Measurements from ENCODE around the gene CEP162. TPM values are rescaled to one million over a fixed set of nuclear protein-coding genes. Genes with fewer than 3 reads are reported as not detected.
"Not testable (repeated sequence)": the region's sequence is repeated elsewhere in the genome, so short reads cannot be mapped to it uniquely, and the experiment has no call there.

CEP162 gene
- total and polyA plus RNA-seq, 2 donors from 2014 or later: 4.6 to 14.6 TPM

GRCh38 chr6:84197708-84198107, 29.7 kb downstream of the CEP162 start:
- no peak overlapping the region for H3K4me3 ChIP-seq (ENCODE audit: low read length in 3 of 3)
- FAIRE-seq (no peak), DNase-seq (peak in 3 of 5 donors; percentile 15 to 33 (median 26))
- no peaks in the 10 kb centered on the region for H3K27me3 ChIP-seq (ENCODE audit: control insufficient read depth, insufficient read depth, low read length)
- TF ChIP-seq CTCF (IDR thresholded peaks at IDR 0.05; ENCODE audit: borderline replicate concordance, extremely low read depth, insufficient read depth): no peak
- peaks cover 4 to 9% (median 6%) of the 10 kb centered on the region in 3 donors for H3K36me3 ChIP-seq (ENCODE audit: control insufficient read depth in 2 of 3, insufficient read depth in 3 of 3, low read length in 3 of 3)
- H3K9ac ChIP-seq (ENCODE audit: low read length in 3 of 3): no peak overlapping the region
- H3K27ac ChIP-seq (ENCODE audit: low read depth in 2 of 2, low read length in 2 of 2): no peak overlapping the region
- H3K9me3 ChIP-seq (ENCODE audit: control insufficient read depth in 2 of 3, insufficient read depth in 1 of 3, low read length in 3 of 3): no peaks in the 10 kb centered on the region
- intact Hi-C loops (cut with DNase I): no loop called here
- H3K4me1 ChIP-seq (ENCODE audit: control insufficient read depth in 2 of 3, insufficient read depth in 2 of 3, low read depth in 1 of 3, low read length in 3 of 3): no peaks in the 10 kb centered on the region

GRCh38 chr6:84193114-84193708, 34.2 kb downstream of the CEP162 start:
- no peak for TF ChIP-seq CTCF (IDR thresholded peaks at IDR 0.05; ENCODE audit: borderline replicate concordance, extremely low read depth, insufficient read depth)
- FAIRE-seq (no peak), DNase-seq (no peak)
- intact Hi-C loops (cut with DNase I): no loop called here
- H3K4me3 ChIP-seq (ENCODE audit: low read length in 3 of 3): no peak overlapping the region
- H3K36me3 ChIP-seq (ENCODE audit: control insufficient read depth in 2 of 3, insufficient read depth in 3 of 3, low read length in 3 of 3): peaks cover 6 to 24% (median 13%) of the 10 kb centered on the region in 3 donors
- no peaks in the 10 kb centered on the region for H3K9me3 ChIP-seq (ENCODE audit: control insufficient read depth in 2 of 3, insufficient read depth in 1 of 3, low read length in 3 of 3)
- no peaks in the 10 kb centered on the region for H3K27me3 ChIP-seq (ENCODE audit: control insufficient read depth, insufficient read depth, low read length)
- no peak overlapping the region for H3K9ac ChIP-seq (ENCODE audit: low read length in 3 of 3)
- no peak overlapping the region for H3K27ac ChIP-seq (ENCODE audit: low read depth in 2 of 2, low read length in 2 of 2)
- no peaks in the 10 kb centered on the region for H3K4me1 ChIP-seq (ENCODE audit: control insufficient read depth in 2 of 3, insufficient read depth in 2 of 3, low read depth in 1 of 3, low read length in 3 of 3)

- Histone ChIP-seq H3K4me1 (ENCODE audit: control insufficient read depth in 2 of 3, insufficient read depth in 2 of 3, low read depth in 1 of 3, low read length in 3 of 3) (no peaks in the 10 kb centered on the region), H3K27ac (ENCODE audit: low read depth in 2 of 2, low read length in 2 of 2) (no peak overlapping the region), H3K36me3 (ENCODE audit: control insufficient read depth in 2 of 3, insufficient read depth in 3 of 3, low read length in 3 of 3) (peaks cover 6 to 24% (median 13%) of the 10 kb centered on the region in 3 donors), H3K9ac (ENCODE audit: low read length in 3 of 3) (no peak overlapping the region), H3K9me3 (ENCODE audit: control insufficient read depth in 2 of 3, insufficient read depth in 1 of 3, low read length in 3 of 3) (no peaks in the 10 kb centered on the region), H3K4me3 (ENCODE audit: low read length in 3 of 3) (no peak overlapping the region), H3K27me3 (ENCODE audit: control insufficient read depth, insufficient read depth, low read length) (no peaks in the 10 kb centered on the region)
- TF ChIP-seq CTCF (IDR thresholded peaks at IDR 0.05; ENCODE audit: borderline replicate concordance, extremely low read depth, insufficient read depth): no peak
- no peak for FAIRE-seq
- no peak for DNase-seq
- intact Hi-C loops (cut with DNase I): no loop called here
Observed at GRCh38 chr6:84191802-84192201, 35.6 kb downstream of the CEP162 start.

GRCh38 chr6:84189356-84189755, 38.1 kb downstream of the CEP162 start:
- peaks cover 6 to 19% (median 13%) of the 10 kb centered on the region in 3 donors for H3K36me3 ChIP-seq (ENCODE audit: control insufficient read depth in 2 of 3, insufficient read depth in 3 of 3, low read length in 3 of 3)
- H3K27me3 ChIP-seq (ENCODE audit: control insufficient read depth, insufficient read depth, low read length); H3K4me1 ChIP-seq (ENCODE audit: control insufficient read depth in 2 of 3, insufficient read depth in 2 of 3, low read depth in 1 of 3, low read length in 3 of 3); FAIRE-seq; H3K9ac ChIP-seq (ENCODE audit: low read length in 3 of 3); intact Hi-C loops (cut with DNase I); H3K9me3 ChIP-seq (ENCODE audit: control insufficient read depth in 2 of 3, insufficient read depth in 1 of 3, low read length in 3 of 3); DNase-seq; H3K27ac ChIP-seq (ENCODE audit: low read depth in 2 of 2, low read length in 2 of 2); H3K4me3 ChIP-seq (ENCODE audit: low read length in 3 of 3): not testable (repeated sequence)
